GM23338 (cell line): ENCODE results near the gene TMEM185B.
"Not testable (repeated sequence)": the region's sequence is repeated elsewhere in the genome, so short reads cannot be mapped to it uniquely, and the experiment has no call there.

ENCODE experiments used
- CREB1 ChIP-seq: fragments of 250-450 bp; sonication (Bioruptor Pico); IDR thresholded peaks from 2 replicates; pipeline ENCODE4 v1.5.0; 2020; ENCODE audit warnings: low read depth, mild to moderate bottlenecking, moderate library complexity
- EZH2 ChIP-seq: fragments of 200-600 bp; sonication (generic); IDR thresholded peaks from one replicate; pipeline ENCODE4 v1.8.0; 2017; ENCODE audit warnings: antibody characterized with exemption, mild to moderate bottlenecking, low read depth; ENCODE audit not compliant: unreplicated experiment
- TF ChIP-seq, protein P1 (sequence below), 2 experiments: fragments of 200-600 bp in 1 of 2; sonication (generic) in 1 of 2; conservative IDR thresholded peaks; 2 replicates each; pipeline versions ENCODE4 v1.5.1 to v1.6.1; 2016 to 2017; ENCODE audit warnings: antibody characterized with exemption in 2 of 2, low read depth in 2 of 2, mild to moderate bottlenecking in 2 of 2, moderate library complexity in 1 of 2

DNA sequence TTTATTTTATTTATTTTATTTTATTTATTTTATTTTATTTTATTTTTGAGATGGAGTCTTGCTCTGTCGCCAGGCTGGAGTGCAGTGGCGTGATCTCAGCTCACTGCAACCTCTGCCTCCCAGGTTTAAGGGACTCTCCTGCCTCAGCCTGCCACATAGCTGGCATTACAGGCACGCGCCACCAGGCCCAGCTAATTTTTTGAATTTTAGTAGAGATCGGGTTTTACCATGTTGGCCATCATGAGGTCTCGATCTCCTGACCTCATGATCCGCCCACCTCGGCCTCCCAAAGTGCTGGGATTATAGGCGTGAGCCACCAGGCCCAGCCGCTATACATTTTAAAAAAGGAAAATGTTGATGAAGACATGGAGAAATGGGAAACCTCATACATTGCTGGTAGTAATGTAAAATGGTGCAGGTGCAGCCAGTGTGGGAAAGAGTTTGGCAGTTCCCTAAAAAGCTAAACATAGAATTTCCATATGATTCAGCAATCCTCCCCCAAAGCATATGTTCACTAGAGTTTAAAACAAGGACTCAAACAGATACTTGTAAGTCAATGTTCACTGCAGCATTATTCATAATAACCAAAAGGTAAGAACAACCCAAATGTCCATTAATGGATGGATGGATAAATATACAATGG lies 23.3 kb downstream of the TMEM185B start:
- TF ChIP-seq, protein P1, sequence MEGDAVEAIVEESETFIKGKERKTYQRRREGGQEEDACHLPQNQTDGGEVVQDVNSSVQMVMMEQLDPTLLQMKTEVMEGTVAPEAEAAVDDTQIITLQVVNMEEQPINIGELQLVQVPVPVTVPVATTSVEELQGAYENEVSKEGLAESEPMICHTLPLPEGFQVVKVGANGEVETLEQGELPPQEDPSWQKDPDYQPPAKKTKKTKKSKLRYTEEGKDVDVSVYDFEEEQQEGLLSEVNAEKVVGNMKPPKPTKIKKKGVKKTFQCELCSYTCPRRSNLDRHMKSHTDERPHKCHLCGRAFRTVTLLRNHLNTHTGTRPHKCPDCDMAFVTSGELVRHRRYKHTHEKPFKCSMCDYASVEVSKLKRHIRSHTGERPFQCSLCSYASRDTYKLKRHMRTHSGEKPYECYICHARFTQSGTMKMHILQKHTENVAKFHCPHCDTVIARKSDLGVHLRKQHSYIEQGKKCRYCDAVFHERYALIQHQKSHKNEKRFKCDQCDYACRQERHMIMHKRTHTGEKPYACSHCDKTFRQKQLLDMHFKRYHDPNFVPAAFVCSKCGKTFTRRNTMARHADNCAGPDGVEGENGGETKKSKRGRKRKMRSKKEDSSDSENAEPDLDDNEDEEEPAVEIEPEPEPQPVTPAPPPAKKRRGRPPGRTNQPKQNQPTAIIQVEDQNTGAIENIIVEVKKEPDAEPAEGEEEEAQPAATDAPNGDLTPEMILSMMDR (conservative IDR thresholded peaks at IDR 0.05; ENCODE audit: low read depth in 2 of 2) = not testable (repeated sequence)
- not testable (repeated sequence) for TF ChIP-seq EZH2; CREB1 (CRISPR knock-in tag)
